Measurements from ENCODE around the gene FAS. TPM values are rescaled to one million over a fixed set of nuclear protein-coding genes. Genes with fewer than 3 reads are reported as not detected.

FAS gene
- total RNA-seq, 1 experiment from 2014 or later, result 9.3 TPM

DNA sequence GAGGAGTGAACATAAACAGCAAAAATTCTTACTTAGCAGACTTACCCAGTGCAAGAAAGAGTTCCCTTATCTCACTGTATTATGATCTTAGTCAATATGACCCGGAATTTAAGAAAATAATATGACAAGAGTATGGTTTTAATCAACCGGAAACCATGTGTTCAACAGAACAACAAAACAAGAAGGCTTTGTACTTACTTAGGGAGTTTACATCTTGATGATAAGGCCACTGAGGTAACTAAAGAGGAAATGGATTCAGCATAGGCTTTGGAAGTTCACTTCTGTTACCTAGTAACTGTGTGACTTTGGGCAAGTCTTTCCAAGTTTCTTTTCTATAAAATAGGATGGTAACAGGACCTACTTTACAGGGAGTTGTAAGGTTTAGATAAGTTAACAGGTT lies 7.4 kb upstream of the FAS start:
- H3K4me3 ChIP-seq (replicated peaks in 1 of 2; ENCODE audit: low read depth in 1 of 2, low read length in 2 of 2), result no peak overlapping the region
- ATAC-seq (no peak), DNase-seq (ENCODE audit: low read depth, low spot score) (no peak)
- no peak for TF ChIP-seq JUND (IDR thresholded peaks at IDR 0.05)
- TF ChIP-seq TCF7L2 (IDR thresholded peaks at IDR 0.05; ENCODE audit: borderline replicate concordance, extremely low read depth, insufficient read depth, insufficient read length), result no peak
- TF ChIP-seq RAD21 (IDR thresholded peaks at IDR 0.05; ENCODE audit: low read depth), result no peak
- no peak for TF ChIP-seq REST (IDR thresholded peaks at IDR 0.05; ENCODE audit: low read depth)
- H3K36me3 ChIP-seq (ENCODE audit: control insufficient read depth in 1 of 2, insufficient read depth in 2 of 2, low read length in 2 of 2), result no peaks in the 10 kb centered on the region
- no peaks in the 10 kb centered on the region for H3K79me2 ChIP-seq (ENCODE audit: insufficient read depth, low read length)
- no peaks in the 10 kb centered on the region for H4K20me1 ChIP-seq (ENCODE audit: insufficient read depth)
- H3K4me2 ChIP-seq (ENCODE audit: low read length), result no peak overlapping the region
- H3K27ac ChIP-seq (ENCODE audit: low read depth, low read length), result no peak overlapping the region
- H3K9me3 ChIP-seq (ENCODE audit: control insufficient read depth in 1 of 2, insufficient read depth in 1 of 2, low read depth in 1 of 2, low read length in 2 of 2), result no peaks in the 10 kb centered on the region
- no peaks in the 10 kb centered on the region for H3K9me2 ChIP-seq (ENCODE audit: insufficient read depth)
- POLR2A ChIA-PET, result no interaction called here
- no TSS peak for BruUV-seq (replicated peaks)
- no peaks in the 10 kb centered on the region for H3K27me3 ChIP-seq (ENCODE audit: insufficient read depth, low read length)
- RAD21 ChIA-PET (ENCODE audit: low non-redundant PET in 1 of 2, low total read pairs in 2 of 2, uncharacterized antibody in 2 of 2, unreplicated experiment in 2 of 2), result no interaction called here
- peaks cover 3 to 4% of the 10 kb centered on the region in 2 experiments; a peak in 2 of 4 replicates for H3K4me1 ChIP-seq (ENCODE audit: control insufficient read depth in 1 of 2, insufficient read depth in 2 of 2, low read length in 2 of 2)
- H3K9ac ChIP-seq (ENCODE audit: low read length), result no peak overlapping the region
- CTCF ChIA-PET, result interaction anchor here (1.2 kb wide), 1 partner anchor 10 kb away, joined by 3 read pairs; no protein-coding TSS in a partner anchor
- intact Hi-C loops (cut with micrococcal nuclease), result no loop called here
- H2AFZ ChIP-seq (ENCODE audit: low read depth, low read length, poor library complexity, severe bottlenecking), result no peak overlapping the region

- CTCF ChIA-PET, result no interaction called here
- Histone ChIP-seq H3K9me2 (ENCODE audit: insufficient read depth) (no peaks in the 10 kb centered on the region), H3K27ac (ENCODE audit: low read depth, low read length) (no peak overlapping the region), H3K4me3 (replicated peaks in 1 of 2; ENCODE audit: low read depth in 1 of 2, low read length in 2 of 2) (no peak overlapping the region), H3K36me3 (ENCODE audit: control insufficient read depth in 1 of 2, insufficient read depth in 2 of 2, low read length in 2 of 2) (no peaks in the 10 kb centered on the region), H2AFZ (ENCODE audit: low read depth, low read length, poor library complexity, severe bottlenecking) (no peak overlapping the region), H3K4me2 (ENCODE audit: low read length) (no peak overlapping the region), H3K4me1 (ENCODE audit: control insufficient read depth in 1 of 2, insufficient read depth in 2 of 2, low read length in 2 of 2) (peaks cover under 1 to 4% of the 10 kb centered on the region in 2 experiments; a peak in 2 of 4 replicates), H4K20me1 (ENCODE audit: insufficient read depth) (no peaks in the 10 kb centered on the region), H3K9me3 (ENCODE audit: control insufficient read depth in 1 of 2, insufficient read depth in 1 of 2, low read depth in 1 of 2, low read length in 2 of 2) (no peaks in the 10 kb centered on the region), H3K27me3 (ENCODE audit: insufficient read depth, low read length) (no peaks in the 10 kb centered on the region), H3K9ac (ENCODE audit: low read length) (no peak overlapping the region), H3K79me2 (ENCODE audit: insufficient read depth, low read length) (no peaks in the 10 kb centered on the region)
- POLR2A ChIA-PET, result no interaction called here
- BruUV-seq (replicated peaks), result no TSS peak
- TF ChIP-seq RAD21 (IDR thresholded peaks at IDR 0.05; ENCODE audit: low read depth) (no peak), JUND (IDR thresholded peaks at IDR 0.05) (no peak), EGR1 (IDR thresholded peaks at IDR 0.05; ENCODE audit: low read depth) (no peak), ELF1 (IDR thresholded peaks at IDR 0.05; ENCODE audit: borderline replicate concordance, low read depth) (no peak), CEBPB (IDR thresholded peaks at IDR 0.05; ENCODE audit: low read depth) (no peak), EZH2 (IDR thresholded peaks at IDR 0.05) (no peak), SIN3A (IDR thresholded peaks at IDR 0.05; ENCODE audit: low read depth) (no peak)
- TF ChIP-seq, protein P1, sequence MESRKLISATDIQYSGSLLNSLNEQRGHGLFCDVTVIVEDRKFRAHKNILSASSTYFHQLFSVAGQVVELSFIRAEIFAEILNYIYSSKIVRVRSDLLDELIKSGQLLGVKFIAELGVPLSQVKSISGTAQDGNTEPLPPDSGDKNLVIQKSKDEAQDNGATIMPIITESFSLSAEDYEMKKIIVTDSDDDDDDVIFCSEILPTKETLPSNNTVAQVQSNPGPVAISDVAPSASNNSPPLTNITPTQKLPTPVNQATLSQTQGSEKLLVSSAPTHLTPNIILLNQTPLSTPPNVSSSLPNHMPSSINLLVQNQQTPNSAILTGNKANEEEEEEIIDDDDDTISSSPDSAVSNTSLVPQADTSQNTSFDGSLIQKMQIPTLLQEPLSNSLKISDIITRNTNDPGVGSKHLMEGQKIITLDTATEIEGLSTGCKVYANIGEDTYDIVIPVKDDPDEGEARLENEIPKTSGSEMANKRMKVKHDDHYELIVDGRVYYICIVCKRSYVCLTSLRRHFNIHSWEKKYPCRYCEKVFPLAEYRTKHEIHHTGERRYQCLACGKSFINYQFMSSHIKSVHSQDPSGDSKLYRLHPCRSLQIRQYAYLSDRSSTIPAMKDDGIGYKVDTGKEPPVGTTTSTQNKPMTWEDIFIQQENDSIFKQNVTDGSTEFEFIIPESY (IDR thresholded peaks at IDR 0.05; ENCODE audit: extremely low read depth, insufficient replicate concordance, low read length), result no peak
- TF ChIP-seq, protein P2, sequence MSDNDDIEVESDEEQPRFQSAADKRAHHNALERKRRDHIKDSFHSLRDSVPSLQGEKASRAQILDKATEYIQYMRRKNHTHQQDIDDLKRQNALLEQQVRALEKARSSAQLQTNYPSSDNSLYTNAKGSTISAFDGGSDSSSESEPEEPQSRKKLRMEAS (IDR thresholded peaks at IDR 0.05), result no peak
- TF ChIP-seq, protein P3, sequence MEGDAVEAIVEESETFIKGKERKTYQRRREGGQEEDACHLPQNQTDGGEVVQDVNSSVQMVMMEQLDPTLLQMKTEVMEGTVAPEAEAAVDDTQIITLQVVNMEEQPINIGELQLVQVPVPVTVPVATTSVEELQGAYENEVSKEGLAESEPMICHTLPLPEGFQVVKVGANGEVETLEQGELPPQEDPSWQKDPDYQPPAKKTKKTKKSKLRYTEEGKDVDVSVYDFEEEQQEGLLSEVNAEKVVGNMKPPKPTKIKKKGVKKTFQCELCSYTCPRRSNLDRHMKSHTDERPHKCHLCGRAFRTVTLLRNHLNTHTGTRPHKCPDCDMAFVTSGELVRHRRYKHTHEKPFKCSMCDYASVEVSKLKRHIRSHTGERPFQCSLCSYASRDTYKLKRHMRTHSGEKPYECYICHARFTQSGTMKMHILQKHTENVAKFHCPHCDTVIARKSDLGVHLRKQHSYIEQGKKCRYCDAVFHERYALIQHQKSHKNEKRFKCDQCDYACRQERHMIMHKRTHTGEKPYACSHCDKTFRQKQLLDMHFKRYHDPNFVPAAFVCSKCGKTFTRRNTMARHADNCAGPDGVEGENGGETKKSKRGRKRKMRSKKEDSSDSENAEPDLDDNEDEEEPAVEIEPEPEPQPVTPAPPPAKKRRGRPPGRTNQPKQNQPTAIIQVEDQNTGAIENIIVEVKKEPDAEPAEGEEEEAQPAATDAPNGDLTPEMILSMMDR (IDR thresholded peaks at IDR 0.05 in 2 of 3, conservative IDR thresholded peaks at IDR 0.05 in 1 of 3; ENCODE audit: borderline replicate concordance in 1 of 3, insufficient read depth in 1 of 3, low read depth in 2 of 3, low read length in 2 of 3), result no peak
- intact Hi-C loops (cut with micrococcal nuclease), result no loop called here
- ATAC-seq (no peak), DNase-seq (ENCODE audit: low read depth, low spot score) (no peak)
- RAD21 ChIA-PET (ENCODE audit: low non-redundant PET in 1 of 2, low total read pairs in 2 of 2, uncharacterized antibody in 2 of 2, unreplicated experiment in 2 of 2), result no interaction called here
These were observed 6.7 kb upstream of the FAS start for GRCh38 chr10:88983939-88984338.

Measured in HCT116 (cell line).